Measurements from ENCODE around the gene SYNJ2.

DNA sequence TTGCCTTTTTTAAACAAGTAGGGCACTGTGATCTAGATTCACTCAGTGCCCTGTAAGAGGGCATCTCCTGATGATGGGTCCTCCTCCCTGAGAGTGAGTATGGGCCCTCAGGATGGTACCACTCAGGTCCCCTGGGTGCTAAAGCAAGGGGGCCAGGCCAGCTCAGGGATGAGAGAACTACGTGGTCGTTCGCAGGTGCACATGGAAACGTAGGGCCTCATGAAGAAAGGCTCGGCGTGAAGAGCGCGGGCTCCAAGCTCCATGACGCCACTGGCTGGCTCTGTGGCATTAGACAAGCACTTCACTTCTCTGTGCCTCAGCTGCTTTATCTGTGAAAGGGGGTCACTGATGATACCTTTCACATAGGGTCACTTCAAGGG, 50.7 kb downstream of the SYNJ2 start:
- TF ChIP-seq POLR2A (IDR thresholded peaks at IDR 0.05) = no peak
- TF ChIP-seq, protein P1, sequence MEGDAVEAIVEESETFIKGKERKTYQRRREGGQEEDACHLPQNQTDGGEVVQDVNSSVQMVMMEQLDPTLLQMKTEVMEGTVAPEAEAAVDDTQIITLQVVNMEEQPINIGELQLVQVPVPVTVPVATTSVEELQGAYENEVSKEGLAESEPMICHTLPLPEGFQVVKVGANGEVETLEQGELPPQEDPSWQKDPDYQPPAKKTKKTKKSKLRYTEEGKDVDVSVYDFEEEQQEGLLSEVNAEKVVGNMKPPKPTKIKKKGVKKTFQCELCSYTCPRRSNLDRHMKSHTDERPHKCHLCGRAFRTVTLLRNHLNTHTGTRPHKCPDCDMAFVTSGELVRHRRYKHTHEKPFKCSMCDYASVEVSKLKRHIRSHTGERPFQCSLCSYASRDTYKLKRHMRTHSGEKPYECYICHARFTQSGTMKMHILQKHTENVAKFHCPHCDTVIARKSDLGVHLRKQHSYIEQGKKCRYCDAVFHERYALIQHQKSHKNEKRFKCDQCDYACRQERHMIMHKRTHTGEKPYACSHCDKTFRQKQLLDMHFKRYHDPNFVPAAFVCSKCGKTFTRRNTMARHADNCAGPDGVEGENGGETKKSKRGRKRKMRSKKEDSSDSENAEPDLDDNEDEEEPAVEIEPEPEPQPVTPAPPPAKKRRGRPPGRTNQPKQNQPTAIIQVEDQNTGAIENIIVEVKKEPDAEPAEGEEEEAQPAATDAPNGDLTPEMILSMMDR (IDR thresholded peaks at IDR 0.05) = no peak
